Fibroblast of mammary gland (primary cell): ENCODE results near the gene LSP1.

Experiments used
- DNase-seq: peaks from one replicate; pipeline ENCODE4 v3.0.0-alpha.2; 2010; ENCODE audit warnings: low read depth
- H3K4me3 ChIP-seq: 2 replicates; pipeline ENCODE4 v1.5.1; 2011; ENCODE audit warnings: low read depth, mild to moderate bottlenecking, low read length, moderate library complexity; ENCODE audit not compliant: control insufficient read depth
- CTCF ChIP-seq: conservative IDR thresholded peaks from 2 replicates; pipeline ENCODE4 v1.5.1; 2011; ENCODE audit warnings: low read depth, low read length, inconsistent platforms; ENCODE audit not compliant: control insufficient read depth, insufficient read depth

LSP1 gene

GRCh38 chr11:1819074-1819473 is 33.8 kb upstream of the LSP1 start:
- no peak for TF ChIP-seq CTCF
- H3K4me3 ChIP-seq, result no peak overlapping the region
- DNase-seq, result no peak

- H3K4me3 ChIP-seq, result no peak overlapping the region
- no peak for TF ChIP-seq CTCF
- DNase-seq, result no peak
These were observed 32.2 kb upstream of the LSP1 start for GRCh38 chr11:1820463-1821325.

- H3K4me3 ChIP-seq, result no peak overlapping the region
- no peak for DNase-seq
- TF ChIP-seq CTCF, result no peak
These were observed 31.3 kb upstream of the LSP1 start for GRCh38 chr11:1821562-1821961.

- H3K4me3 ChIP-seq, result no peak overlapping the region
- TF ChIP-seq CTCF, result no peak
- no peak for DNase-seq
These were observed 30.1 kb upstream of the LSP1 start for GRCh38 chr11:1822648-1823375.

- no peak overlapping the region for H3K4me3 ChIP-seq
- TF ChIP-seq CTCF, result no peak
- no peak for DNase-seq
These were observed 29.3 kb upstream of the LSP1 start for GRCh38 chr11:1823376-1824220.

GRCh38 chr11:1824221-1825038 is 28.5 kb upstream of the LSP1 start:
- no peak overlapping the region for H3K4me3 ChIP-seq
- no peak for TF ChIP-seq CTCF
- DNase-seq, result no peak
